Measurements from ENCODE around the gene DNAI4. TPM values are rescaled to one million over a fixed set of nuclear protein-coding genes. Genes with fewer than 3 reads are reported as not detected.

The DNAI4 gene
- polyA plus RNA-seq, 1 of the 3 experiments (the other 2 are of a cell fraction), result 1.3 TPM

DNA sequence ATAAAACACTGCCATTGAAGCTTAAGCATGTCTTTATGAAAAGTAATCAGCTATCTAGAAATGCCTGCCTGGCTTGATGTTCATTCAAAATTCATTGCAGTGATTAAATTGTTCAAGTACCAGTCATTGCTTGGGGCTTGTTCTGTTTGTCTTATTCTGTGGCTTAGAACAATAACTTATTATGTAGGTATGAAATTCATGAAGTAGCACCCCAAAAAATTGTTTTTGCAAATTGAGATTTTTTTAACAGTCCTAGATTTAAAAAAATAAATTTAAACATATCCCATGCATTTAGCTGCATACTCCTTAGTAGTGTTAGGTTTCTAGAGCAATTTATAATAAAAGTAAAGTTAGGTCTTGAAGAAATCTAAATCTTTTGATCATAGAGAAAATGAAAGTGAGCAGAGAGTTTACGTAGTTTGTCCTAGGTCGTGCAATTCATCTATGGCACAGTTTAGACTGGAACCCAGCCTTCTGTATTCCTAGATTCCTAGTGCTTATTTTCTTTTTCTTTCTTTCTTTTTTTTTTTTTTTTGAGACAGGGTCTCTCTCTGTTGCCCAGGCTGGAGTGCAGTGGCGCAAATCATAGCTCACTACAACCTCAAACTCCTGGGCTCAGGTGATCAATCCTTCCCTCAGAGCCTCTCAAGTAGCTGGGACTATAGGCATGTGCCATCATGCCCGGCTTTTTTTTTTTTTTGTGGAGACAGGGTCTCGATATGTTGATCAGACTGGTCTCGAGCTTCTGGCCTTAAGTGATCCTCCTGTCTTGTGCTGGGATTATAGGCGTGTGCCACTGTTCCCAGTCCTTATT lies 9.4 kb upstream of the DNAI4 start:
- DNase-seq, result no peak

GRCh38 chr1:66932291-66932690 lies 7.6 kb upstream of the DNAI4 start:
- Histone ChIP-seq H3K36me3 (replicated peaks in 1 of 2; ENCODE audit: control insufficient read depth in 1 of 2, insufficient read depth in 2 of 2, low read length in 1 of 2) (peaks cover 15 to 18% of the 10 kb centered on the region in 2 experiments), H3F3A (replicated peaks; ENCODE audit: insufficient read depth) (peaks cover 16% of the 10 kb centered on the region), H4K20me1 (ENCODE audit: insufficient read depth) (peaks cover 24% of the 10 kb centered on the region), H3K4me3 (ENCODE audit: low read depth in 2 of 2, low read length in 1 of 2) (peak overlapping the region; percentile 86 to 89; a peak in 3 of 4 replicates), H3K27ac (ENCODE audit: low read depth in 2 of 2, low read length in 1 of 2) (peak overlapping the region in 1 of 2 experiments; percentile 13; a peak in 1 of 4 replicates), H3K4me2 (peak overlapping the region; percentile 82), H2AFZ (ENCODE audit: low read depth) (no peak overlapping the region), H3K4me1 (ENCODE audit: control insufficient read depth in 1 of 2, insufficient read depth in 2 of 2, low read depth in 1 of 2, low read length in 1 of 2) (peaks cover 19 to 30% of the 10 kb centered on the region in 2 experiments), H3K27me3 (ENCODE audit: insufficient read depth) (no peaks in the 10 kb centered on the region), H3K9me2 (no peaks in the 10 kb centered on the region), H3K79me2 (ENCODE audit: insufficient read depth) (peaks cover 93% of the 10 kb centered on the region), H3K9ac (peak overlapping the region; percentile 90; the same call in 1 of the 2 replicates), H3K9me3 (no peaks in the 10 kb centered on the region)
- no peak for DNase-seq
- no peak for TF ChIP-seq RAD21 (IDR thresholded peaks at IDR 0.05; ENCODE audit: low read length)
- TF ChIP-seq, protein P1, sequence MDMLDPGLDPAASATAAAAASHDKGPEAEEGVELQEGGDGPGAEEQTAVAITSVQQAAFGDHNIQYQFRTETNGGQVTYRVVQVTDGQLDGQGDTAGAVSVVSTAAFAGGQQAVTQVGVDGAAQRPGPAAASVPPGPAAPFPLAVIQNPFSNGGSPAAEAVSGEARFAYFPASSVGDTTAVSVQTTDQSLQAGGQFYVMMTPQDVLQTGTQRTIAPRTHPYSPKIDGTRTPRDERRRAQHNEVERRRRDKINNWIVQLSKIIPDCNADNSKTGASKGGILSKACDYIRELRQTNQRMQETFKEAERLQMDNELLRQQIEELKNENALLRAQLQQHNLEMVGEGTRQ (IDR thresholded peaks at IDR 0.05; ENCODE audit: borderline replicate concordance, low read depth, low read length), result no peak
- TF ChIP-seq POLR2AphosphoS5 (IDR thresholded peaks at IDR 0.05; ENCODE audit: low read depth, low read length), result no peak
- no peak for TF ChIP-seq YY1 (IDR thresholded peaks at IDR 0.05; ENCODE audit: low read depth)
- no peak for TF ChIP-seq FOXM1 (IDR thresholded peaks at IDR 0.05; ENCODE audit: low read depth)
- TF ChIP-seq RFX5 (IDR thresholded peaks at IDR 0.05; ENCODE audit: low read length), result no peak
- TF ChIP-seq IRF3 (IDR thresholded peaks at IDR 0.05; ENCODE audit: low read depth, low read length), result no peak
- no peak for TF ChIP-seq TCF12 (IDR thresholded peaks at IDR 0.05)
- no peak for TF ChIP-seq RXRA (IDR thresholded peaks at IDR 0.05; ENCODE audit: borderline replicate concordance, low read depth)
- TF ChIP-seq NRF1 (IDR thresholded peaks at IDR 0.05; ENCODE audit: low read depth, low read length), result no peak
- TF ChIP-seq JUND (IDR thresholded peaks at IDR 0.05), result no peak
- no peak for TF ChIP-seq EP300 (IDR thresholded peaks at IDR 0.05; ENCODE audit: borderline replicate concordance in 1 of 2, low read depth in 1 of 2, low read length in 1 of 2)
- TF ChIP-seq, protein P2, sequence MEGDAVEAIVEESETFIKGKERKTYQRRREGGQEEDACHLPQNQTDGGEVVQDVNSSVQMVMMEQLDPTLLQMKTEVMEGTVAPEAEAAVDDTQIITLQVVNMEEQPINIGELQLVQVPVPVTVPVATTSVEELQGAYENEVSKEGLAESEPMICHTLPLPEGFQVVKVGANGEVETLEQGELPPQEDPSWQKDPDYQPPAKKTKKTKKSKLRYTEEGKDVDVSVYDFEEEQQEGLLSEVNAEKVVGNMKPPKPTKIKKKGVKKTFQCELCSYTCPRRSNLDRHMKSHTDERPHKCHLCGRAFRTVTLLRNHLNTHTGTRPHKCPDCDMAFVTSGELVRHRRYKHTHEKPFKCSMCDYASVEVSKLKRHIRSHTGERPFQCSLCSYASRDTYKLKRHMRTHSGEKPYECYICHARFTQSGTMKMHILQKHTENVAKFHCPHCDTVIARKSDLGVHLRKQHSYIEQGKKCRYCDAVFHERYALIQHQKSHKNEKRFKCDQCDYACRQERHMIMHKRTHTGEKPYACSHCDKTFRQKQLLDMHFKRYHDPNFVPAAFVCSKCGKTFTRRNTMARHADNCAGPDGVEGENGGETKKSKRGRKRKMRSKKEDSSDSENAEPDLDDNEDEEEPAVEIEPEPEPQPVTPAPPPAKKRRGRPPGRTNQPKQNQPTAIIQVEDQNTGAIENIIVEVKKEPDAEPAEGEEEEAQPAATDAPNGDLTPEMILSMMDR (IDR thresholded peaks at IDR 0.05), result no peak
- TF ChIP-seq, protein P3, sequence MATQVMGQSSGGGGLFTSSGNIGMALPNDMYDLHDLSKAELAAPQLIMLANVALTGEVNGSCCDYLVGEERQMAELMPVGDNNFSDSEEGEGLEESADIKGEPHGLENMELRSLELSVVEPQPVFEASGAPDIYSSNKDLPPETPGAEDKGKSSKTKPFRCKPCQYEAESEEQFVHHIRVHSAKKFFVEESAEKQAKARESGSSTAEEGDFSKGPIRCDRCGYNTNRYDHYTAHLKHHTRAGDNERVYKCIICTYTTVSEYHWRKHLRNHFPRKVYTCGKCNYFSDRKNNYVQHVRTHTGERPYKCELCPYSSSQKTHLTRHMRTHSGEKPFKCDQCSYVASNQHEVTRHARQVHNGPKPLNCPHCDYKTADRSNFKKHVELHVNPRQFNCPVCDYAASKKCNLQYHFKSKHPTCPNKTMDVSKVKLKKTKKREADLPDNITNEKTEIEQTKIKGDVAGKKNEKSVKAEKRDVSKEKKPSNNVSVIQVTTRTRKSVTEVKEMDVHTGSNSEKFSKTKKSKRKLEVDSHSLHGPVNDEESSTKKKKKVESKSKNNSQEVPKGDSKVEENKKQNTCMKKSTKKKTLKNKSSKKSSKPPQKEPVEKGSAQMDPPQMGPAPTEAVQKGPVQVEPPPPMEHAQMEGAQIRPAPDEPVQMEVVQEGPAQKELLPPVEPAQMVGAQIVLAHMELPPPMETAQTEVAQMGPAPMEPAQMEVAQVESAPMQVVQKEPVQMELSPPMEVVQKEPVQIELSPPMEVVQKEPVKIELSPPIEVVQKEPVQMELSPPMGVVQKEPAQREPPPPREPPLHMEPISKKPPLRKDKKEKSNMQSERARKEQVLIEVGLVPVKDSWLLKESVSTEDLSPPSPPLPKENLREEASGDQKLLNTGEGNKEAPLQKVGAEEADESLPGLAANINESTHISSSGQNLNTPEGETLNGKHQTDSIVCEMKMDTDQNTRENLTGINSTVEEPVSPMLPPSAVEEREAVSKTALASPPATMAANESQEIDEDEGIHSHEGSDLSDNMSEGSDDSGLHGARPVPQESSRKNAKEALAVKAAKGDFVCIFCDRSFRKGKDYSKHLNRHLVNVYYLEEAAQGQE (IDR thresholded peaks at IDR 0.05; ENCODE audit: low read depth, low read length), result no peak
- TF ChIP-seq FOXJ3 (CRISPR knock-in tag; IDR thresholded peaks at IDR 0.05), result no peak
- no peak for TF ChIP-seq TAF1 (IDR thresholded peaks at IDR 0.05; ENCODE audit: borderline replicate concordance, low read depth, low read length)
- no peak for TF ChIP-seq GABPA (IDR thresholded peaks at IDR 0.05; ENCODE audit: low read depth)
- TF ChIP-seq GATA2 (CRISPR knock-in tag; IDR thresholded peaks at IDR 0.05), result no peak
- 48% methylated on average over 2 of the region's 2 CpGs for WGBS (ENCODE audit: low lambda C conversion rate)
- CTCF ChIA-PET, result interaction anchor here (2.3 kb wide), 1 partner anchor 217 kb away, joined by 6 read pairs; no protein-coding TSS in a partner anchor
- POLR2A ChIA-PET, result no interaction called here

More for the DNA sequence above, 9.4 kb upstream of the DNAI4 start:
- Histone ChIP-seq H3K27ac (ENCODE audit: low read depth in 2 of 2, low read length in 1 of 2) (peak overlapping the region in 1 of 2 experiments; percentile 13; a peak in 1 of 4 replicates), H2AFZ (ENCODE audit: low read depth) (no peak overlapping the region), H3K4me2 (peak overlapping the region; percentile 82), H3K9me2 (no peaks in the 10 kb centered on the region), H3K27me3 (ENCODE audit: insufficient read depth) (no peaks in the 10 kb centered on the region), H3K4me1 (ENCODE audit: control insufficient read depth in 1 of 2, insufficient read depth in 2 of 2, low read depth in 1 of 2, low read length in 1 of 2) (peaks cover 18 to 30% of the 10 kb centered on the region in 2 experiments), H3K36me3 (replicated peaks in 1 of 2; ENCODE audit: control insufficient read depth in 1 of 2, insufficient read depth in 2 of 2, low read length in 1 of 2) (peaks cover under 1 to 6% of the 10 kb centered on the region in 2 experiments), H3K9ac (peak overlapping the region; percentile 6; the same call in 1 of the 2 replicates), H4K20me1 (ENCODE audit: insufficient read depth) (peaks cover 30% of the 10 kb centered on the region), H3K79me2 (ENCODE audit: insufficient read depth) (peaks cover 93% of the 10 kb centered on the region), H3K4me3 (ENCODE audit: low read depth in 2 of 2, low read length in 1 of 2) (peak overlapping the region in 1 of 2 experiments; percentile 4; a peak in 1 of 4 replicates), H3F3A (replicated peaks; ENCODE audit: insufficient read depth) (peaks cover 25% of the 10 kb centered on the region), H3K9me3 (no peaks in the 10 kb centered on the region)
- ChIA-PET CTCF (interaction anchor here (2.3 kb wide), 1 partner anchor 215 kb away, joined by 6 read pairs; no protein-coding TSS in a partner anchor), POLR2A (interaction anchor here (0.6 to 1.2 kb wide), 2 partner anchors 9 to 158 kb away, joined by 5 read pairs; partner anchors contain the start of genes DNAI4 and MIER1)
- TF ChIP-seq EZH2phosphoT487 (IDR thresholded peaks at IDR 0.05; ENCODE audit: borderline replicate concordance, low read depth) (no peak), EP300 (IDR thresholded peaks at IDR 0.05; ENCODE audit: borderline replicate concordance in 1 of 2, low read depth in 1 of 2, low read length in 1 of 2) (no peak)
- 84% methylated on average over 7 of the region's 7 CpGs for WGBS (ENCODE audit: low lambda C conversion rate)
